Brain pericyte (primary cell): Measurements from ENCODE around the gene ZIC1.

Experiments used
- DNase-seq: peaks from one replicate; pipeline ENCODE4 v3.0.0-alpha.2; 2012; ENCODE audit warnings: low read depth, low spot score

Gene ZIC1

GRCh38 chr3:147380387-147380951 lies 28.7 kb upstream of the ZIC1 start:
- DNase-seq, result no peak

DNA sequence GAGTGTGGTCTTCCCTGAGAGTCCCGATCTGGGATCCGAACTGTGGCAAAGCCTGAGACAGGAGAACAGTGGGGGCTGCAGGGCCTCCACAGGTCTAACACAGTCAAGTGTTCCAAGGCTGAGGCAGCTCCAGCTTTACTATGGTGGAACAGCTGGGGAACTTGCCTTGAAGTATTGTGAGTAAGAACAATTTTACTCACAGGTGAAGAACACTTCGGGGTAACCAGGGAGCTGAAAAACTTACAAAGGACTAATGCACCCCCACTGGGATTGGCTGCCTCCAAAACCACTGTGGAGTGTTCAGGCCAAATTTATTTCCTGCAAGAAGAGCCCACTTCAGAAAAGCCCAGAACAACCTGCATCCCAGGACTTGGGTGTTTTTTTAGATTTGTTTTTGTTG lies 28.2 kb upstream of the ZIC1 start:
- DNase-seq, result no peak

GRCh38 chr3:147381596-147381995 lies 27.6 kb upstream of the ZIC1 start:
- DNase-seq, result no peak

- no peak for DNase-seq
Measured at GRCh38 chr3:147383617-147384016, 25.5 kb upstream of the ZIC1 start.

DNA sequence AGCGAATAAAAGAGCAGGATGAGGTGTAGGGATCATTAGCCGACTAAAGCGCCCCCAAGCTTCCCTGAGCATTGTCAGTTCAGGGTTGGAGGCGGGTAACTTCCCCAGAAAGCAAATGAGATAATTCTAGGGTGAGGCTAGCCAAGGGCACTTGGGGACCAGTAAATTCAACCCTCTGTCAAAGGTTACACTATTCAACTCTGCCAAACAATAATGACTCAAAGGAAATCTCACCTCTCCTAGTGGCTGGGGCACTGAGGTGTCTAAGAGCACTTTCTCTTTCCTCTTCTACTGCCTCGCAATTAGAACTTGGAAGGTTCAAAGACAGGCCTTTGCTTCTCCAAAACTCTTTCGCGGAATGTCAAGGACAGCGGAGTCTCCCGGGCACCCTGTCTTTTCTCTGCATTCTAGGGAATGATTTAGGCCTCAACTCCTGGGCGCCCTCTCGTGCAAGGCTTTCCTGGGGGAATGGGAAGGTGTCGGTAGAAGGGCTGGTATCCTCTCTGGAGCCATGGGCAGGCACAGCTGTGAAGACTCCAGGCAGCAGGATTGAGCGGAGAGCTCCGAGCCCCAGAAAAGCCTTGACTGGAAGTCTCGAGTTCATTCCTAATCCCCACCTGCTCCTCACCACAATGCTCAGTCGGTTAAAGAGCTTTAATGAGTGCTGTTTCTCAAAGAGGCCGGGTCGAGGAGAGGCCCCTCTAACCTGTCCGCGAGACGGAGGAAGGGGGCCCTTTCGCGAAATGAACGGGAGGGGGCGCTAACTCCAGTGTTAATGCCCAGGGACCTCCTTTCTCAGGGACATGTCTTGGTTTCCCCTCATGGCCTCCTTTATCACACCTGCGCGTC lies 24.7 kb upstream of the ZIC1 start:
- DNase-seq, result no peak

DNA sequence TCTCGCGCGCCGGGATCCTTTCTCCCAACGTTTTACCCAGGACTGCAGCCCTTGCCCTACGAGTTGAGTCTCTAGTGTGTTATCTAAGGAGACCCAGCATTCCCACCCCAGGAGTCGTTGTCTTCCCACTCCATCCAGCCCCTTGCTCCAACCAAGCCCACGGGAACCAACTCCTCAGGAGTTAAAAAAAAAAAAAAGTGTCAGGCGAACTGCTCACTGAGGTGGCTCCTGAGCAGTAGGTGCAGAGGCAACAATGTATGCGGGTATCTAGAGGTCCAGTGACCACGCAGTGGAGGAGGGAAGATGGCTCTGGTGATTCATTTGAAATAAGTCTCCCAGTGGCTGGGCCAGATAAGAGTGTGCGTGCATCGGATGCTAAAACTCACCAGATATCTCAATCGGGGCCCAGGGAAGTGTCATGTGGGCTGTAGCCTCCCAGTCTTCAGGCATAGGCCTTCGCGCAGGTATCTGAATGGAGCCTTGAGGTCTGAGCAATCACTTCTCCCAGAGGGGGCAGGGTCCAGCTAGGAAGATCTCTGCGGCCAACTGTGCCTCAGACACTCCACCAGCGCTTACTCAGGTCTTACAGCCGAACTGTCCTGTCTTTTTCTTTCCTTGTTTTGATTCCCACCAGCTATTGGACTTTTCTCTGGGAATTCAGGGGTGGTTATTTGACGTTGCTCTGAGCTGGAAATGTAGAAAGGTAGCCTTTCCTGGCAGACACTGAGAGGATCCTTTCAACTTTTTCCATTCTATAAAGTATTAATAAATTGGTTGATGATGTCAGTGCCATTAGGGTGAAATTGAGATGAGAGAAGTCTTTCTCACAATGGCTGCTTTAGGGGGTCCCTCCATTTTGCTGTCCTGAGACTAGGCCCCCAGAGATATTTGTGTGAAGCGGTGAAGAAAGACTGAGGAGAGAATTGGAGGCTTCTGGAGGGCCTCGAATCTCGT lies 23.8 kb upstream of the ZIC1 start:
- DNase-seq, result no peak

DNA sequence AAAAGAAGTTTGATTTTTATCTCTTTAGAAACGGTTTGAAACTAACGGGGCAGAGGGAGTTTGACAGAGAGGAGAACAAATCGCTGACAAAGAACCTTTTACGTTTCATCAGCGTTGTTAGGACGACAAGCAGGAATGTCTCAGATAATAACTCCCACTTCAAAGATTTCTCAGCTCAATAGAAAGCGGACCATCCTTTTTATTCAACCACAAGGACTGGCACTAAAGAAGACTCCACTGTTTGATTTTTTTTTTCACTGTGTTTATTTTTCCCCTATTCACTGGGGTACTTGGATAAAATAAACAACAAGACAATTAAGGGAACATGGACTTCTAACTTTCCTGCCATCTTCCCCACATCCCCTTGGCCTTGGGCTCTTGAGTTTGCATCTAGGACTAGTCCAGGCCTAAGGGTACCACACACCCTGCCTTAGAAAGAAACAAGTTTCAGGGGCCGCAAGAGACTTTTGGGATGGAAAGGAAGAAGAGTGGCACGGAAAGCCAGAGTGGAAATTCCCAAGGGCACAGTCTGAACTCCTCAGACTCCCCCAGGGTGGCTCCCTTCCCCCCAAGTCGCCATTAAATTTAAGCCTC lies 21.8 kb upstream of the ZIC1 start:
- no peak for DNase-seq

GRCh38 chr3:147387885-147388699 lies 21.1 kb upstream of the ZIC1 start:
- no peak for DNase-seq

- DNase-seq, result no peak
Measured at GRCh38 chr3:147388700-147389580, 20.2 kb upstream of the ZIC1 start.

DNA sequence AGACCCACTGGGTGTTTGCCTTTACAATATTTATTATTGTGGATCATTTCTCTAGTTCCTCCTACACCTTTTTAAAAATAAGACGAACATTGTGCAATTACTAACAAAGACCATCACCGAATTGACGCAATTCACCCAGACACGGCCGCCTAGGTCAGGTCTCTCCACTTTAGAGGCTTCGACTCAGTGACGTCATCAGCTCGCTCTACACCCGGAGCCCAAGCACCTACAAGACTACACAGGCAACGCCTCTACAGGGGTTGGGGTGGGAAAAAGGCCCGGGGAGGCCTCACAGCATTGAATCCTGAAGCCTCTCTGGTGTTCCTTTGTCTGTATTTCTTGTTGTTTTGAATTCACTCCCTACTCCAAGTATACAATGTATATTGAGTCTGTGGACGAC lies 19.4 kb upstream of the ZIC1 start:
- DNase-seq, result peak; percentile 83

DNA sequence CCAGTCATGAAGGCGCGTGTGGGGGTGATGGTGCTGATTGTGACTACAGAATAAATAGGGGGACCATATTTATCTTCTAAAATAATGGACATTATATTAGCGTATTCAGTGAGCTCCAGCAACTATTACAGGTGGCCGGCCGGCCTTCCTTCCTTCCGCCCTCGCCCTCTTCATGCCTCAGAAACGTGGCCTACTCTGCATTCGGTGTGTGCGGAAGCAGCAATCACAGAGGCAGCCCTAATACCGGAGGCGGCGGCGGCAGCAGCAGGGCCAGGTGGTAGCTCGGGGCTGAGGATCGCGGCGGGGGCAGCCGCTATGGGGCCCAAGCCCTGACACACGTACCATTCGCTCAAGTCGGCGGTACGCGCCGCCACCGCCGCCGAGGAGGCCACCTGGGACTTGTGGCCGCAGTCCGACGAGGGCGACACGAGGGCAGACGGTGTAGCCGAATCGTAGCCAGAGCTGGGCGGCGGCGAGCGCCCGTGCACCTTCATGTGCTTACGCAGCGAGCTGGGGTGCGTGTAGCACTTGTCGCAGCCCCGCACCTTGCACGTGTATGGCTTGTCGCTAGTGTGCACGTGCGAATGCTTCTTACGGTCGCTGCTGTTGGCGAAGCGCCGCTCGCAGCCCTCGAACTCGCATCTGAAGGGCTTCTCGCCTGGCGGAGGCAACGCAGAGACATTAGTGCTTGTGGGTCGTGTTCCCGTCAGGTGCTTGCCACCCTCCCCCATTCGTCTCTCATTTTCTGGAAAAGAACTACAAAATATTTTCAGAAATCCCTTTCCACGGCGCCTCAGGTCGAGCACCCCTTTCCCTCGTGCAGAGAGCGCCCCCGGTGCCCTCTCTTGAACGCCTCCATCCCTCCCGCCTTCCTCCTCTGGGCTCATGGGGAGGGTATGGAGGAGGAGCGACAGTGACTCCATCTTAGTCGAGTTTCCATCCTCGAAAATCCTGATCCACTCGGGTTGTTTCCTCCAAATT lies 18.3 kb upstream of the ZIC1 start:
- no peak for DNase-seq

DNA sequence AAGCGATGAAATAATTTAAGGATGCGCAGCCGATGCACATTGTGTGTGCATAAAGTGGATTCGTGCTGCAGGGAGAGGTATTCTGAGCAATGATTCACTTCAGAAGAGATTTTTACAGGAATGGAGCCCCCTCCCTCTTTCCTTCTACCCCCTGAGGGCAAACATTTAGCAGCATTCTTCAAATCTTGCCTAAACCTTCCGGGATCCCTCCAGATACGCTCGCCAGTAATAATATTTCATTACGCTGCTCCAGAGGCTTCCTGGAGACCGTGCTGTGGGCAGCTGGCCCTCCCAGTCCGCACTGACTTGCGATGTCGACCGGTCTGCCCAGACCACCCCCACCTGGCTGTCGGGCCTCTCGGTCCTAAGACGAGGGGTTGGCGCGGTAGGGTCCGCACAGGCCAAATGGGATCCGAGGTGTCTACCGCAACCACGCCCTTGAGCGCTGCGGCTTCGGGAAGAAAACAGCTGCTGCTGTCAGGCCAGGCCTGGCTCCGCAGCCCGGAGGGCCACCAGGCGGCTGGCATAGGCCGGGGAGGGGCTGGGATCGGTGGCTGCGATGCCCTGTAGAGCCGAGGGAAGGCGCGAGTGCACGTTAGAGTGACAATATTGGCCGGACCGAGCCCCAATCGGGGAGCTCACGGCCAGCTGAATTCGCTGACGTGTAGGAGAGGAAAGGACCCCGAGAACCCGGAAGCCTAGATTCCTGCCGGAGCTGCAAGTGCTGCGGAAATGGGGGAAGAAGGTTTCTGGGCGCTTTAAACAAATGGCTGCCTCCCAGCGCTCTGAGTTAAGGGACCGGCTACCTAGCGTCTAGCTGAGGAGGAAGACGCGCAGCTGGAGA lies 17.2 kb upstream of the ZIC1 start:
- DNase-seq, result peak; percentile 91

DNA sequence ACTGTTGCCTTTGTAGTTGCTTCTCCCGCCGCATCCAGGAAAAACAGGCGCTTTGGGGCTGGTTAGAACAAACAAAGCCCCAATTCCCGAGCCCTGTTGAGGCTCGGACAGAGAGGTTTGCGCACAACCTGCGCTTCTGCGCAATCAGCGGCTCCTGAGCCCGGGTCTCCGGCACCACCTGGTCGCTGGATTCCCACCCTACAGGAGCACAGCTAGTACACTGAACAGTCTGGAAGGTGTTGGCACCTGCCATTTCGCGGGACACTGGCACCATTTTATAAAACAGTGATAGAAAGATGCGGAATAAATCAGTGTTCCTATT lies 16.6 kb upstream of the ZIC1 start:
- no peak for DNase-seq

- DNase-seq, result no peak
Measured at GRCh38 chr3:147393261-147393942, 15.8 kb upstream of the ZIC1 start.

GRCh38 chr3:147393943-147394883 lies 15.0 kb upstream of the ZIC1 start:
- no peak for DNase-seq

DNA sequence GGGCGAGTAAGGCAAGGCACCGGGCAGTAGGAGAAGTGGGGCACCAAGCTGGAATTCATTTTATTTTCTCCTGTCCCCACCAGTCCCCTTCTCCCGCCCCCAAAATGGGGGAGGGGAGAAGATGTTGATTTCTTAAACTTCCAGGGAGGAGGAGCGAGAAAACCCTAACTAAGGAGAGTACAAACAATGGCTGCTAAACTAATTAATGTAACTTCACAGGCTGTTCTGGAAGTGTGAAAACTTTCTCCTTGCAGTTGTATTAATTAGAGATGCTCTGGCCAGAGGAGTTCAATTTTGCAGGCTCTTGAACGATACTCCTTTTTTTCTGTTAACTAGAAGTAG lies 14.3 kb upstream of the ZIC1 start:
- no peak for DNase-seq
